NOMO-1 treated with dmso at 0.1 percent for 144 hours (cell line): ENCODE results near the gene IL16.

Source experiments
- DNase-seq: peaks from one replicate; lab custom pipeline; 2025; ENCODE audit not compliant: unreplicated experiment; lab: John Stamatoyannopoulos, UW

The IL16 gene

DNA sequence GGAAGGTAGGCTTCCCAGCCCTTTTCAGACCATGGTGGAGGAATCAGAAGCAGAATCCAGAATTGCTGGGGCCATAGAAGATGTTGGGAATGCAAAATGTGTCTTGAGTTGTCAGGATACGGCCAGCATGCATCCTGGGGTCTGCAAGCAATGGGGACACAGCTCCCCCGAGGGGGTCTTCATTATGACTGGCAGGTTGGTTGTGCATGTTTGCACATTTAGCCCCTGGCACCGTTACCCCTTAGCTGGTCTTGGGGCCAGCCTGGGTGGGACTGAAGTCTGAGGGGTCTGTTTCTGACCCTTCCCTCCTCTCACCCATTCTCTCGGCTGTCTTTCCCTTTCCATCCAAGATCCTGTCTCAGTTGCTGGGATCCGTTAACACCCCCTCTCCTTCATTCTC lies 76.5 kb downstream of the IL16 start:
- no peak for DNase-seq

DNA sequence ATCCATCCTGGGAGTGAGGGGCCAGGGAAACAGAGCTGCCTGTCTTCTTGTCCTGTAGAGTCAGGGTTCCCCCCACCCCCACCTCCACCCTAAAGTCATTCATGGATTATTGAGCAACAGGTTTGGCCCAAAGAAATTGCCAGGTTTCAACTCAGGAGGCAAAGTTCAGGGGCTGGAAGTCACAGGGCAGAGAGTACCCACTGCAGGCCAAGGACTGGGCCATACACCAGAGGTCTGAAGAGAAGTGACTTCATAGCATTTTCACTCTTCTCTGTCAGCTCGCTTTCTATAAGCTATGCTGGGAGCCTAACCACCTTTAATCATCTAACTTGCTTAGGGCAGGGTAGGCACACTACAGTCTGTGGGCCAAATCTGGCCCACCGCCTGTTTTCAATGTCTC lies 77.2 kb downstream of the IL16 start:
- no peak for DNase-seq

DNA sequence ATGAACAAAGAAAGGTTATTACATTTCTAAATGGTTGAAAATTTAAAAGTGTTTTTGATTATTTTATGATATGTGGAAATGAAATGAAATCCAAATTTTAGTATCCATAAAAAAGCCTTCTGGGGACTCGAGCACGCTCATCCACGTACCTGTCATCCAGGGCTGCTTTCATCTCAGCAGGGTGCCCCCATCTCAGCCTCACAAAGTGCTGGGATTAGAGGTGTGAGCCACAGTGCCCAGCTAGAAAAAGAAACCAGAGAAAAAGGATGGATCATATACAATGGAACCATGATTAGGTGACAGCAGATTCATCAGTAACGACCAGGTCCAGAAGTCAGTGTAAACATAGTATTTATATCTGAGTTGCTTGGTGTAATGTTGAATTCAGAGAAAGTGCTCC lies 77.6 kb downstream of the IL16 start:
- no peak for DNase-seq

DNA sequence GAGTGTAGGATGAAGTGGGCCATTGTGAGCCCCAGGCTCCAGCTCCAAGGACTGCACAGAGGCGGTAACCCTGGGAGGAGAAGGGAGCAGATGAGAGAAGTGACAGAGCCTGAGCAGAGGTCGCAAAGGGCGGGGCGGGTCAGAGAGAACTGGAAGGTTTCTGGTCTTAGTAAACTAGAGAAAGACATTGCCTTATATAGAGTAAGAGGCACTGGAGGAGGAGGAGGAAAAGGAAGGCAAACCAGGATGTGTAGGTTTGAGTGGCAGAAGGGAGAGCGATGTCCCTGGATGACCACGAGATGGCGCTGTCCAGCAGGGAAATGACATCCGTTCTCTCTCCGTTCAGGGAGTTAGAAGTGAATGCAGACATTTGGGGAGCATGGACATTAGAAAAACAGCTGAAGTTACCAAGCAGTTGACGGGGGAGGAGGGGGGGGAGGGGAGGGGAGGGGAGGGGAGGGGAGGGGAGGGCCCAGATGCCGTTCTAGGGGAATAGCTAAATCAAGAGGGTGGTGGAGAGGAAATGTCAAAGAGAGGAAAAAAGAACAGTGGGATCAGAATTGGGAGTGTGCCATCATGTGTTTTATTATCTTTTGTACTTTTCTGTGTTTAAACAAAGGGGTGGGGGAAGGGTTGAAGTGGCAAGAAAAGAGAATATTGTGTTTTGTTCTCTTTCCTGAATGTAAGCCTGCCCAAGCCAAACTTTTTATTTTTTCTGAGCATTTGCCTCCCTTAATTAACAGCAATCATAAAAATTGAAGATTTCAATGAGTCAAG lies 78.4 kb downstream of the IL16 start:
- peak; percentile 16 for DNase-seq

DNA sequence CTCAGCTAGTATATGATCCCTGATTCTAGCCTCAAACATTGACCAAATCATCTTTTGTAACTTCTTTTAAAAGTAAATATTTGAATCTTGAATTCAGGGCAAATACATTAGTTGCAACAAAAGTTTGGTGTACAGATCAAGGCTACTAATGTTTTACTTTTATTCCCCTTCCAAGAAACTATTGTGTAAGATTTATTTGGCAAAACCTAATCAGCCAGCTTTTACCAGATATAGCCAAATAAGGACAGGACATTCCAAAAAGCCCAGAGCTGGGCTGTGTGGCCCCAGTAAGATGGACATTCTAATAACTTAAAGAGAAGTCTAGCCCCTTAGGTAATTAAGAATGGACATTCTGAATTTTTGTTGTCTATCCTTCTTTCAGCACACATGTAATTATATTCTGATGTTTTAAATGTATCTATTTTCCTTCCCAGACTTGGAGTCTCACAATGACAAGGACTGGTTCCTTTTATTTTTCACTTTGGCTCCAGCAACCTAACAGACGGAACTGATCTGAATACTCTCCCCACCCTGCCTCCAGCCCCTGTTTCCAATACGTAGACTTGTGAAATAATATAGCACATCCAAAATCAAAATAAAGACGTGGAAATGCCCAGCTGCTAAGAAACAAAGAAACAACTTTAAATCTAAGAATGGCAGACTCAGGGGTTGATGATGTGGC lies 79.2 kb downstream of the IL16 start:
- DNase-seq: no peak

DNA sequence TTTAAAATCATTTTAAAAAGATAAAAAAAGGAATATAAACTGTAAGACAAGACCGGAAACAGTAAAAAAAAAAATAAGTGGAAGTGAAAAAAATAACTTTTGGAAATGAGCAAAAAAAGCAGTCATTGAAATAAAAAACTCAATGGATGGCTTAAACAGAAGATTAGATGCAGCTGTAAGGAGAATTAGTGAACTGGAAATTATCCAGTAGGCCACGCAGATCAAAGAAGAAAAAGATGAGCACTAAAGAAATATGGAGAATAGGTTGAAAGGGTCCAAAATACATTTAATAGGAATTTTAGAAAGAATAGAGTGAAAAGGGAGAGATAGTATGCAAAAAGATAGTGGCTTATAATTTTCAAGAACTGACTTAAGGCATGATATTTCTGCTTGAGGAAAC lies 80.3 kb downstream of the IL16 start:
- DNase-seq: no peak

DNA sequence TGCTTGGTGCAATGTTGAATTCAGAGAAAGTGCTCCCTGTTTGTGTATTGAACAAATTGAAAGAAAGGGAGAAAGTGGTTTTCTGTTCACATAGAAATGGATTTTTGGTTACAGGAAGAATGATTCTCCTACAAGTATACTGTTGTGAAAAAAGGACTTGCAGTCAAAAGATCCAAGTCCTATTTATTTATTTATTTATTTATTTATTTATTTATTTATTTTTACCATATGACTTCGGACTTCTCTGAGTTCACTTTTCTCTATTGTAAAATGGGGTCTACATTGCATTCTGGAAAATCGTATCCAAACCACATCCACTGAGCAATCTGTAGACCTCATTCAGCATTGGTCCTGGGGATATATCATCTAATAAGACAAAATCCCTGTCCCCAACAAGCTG lies 81.2 kb downstream of the IL16 start:
- no peak for DNase-seq

DNA sequence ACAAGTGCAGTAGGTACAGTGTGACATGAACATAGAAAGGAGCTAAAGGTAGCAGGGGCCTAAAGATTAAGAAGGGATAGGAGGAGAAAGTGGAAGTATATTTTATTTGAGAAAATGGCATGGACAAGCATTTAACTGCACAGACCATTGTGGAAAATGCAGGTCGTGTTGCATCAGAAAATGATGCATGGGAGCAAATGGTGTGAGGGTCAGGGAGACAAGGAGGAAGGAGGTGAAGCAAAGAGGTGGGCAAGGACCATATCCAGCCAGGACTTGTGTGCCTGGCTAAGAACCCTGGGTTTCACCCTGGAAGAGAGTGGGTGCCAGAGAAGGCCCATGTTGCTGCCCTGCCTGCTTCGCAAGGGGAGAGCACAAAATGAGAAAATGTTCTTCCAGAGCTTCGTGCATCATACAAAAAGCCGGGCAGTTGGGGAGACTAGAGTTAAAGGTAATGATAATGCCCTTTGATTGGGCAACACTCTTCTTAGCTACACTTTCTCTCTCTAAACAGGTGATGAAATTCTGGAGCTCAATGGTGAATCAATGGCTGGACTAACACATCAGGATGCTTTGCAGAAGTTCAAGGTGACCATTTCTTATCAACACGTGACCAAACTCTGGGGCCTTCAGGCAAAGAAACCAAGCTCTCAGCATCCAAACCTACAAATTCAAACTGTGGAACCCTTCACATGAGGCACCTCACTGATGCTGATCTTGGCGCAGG lies 81.8 kb downstream of the IL16 start:
- DNase-seq: no peak

DNA sequence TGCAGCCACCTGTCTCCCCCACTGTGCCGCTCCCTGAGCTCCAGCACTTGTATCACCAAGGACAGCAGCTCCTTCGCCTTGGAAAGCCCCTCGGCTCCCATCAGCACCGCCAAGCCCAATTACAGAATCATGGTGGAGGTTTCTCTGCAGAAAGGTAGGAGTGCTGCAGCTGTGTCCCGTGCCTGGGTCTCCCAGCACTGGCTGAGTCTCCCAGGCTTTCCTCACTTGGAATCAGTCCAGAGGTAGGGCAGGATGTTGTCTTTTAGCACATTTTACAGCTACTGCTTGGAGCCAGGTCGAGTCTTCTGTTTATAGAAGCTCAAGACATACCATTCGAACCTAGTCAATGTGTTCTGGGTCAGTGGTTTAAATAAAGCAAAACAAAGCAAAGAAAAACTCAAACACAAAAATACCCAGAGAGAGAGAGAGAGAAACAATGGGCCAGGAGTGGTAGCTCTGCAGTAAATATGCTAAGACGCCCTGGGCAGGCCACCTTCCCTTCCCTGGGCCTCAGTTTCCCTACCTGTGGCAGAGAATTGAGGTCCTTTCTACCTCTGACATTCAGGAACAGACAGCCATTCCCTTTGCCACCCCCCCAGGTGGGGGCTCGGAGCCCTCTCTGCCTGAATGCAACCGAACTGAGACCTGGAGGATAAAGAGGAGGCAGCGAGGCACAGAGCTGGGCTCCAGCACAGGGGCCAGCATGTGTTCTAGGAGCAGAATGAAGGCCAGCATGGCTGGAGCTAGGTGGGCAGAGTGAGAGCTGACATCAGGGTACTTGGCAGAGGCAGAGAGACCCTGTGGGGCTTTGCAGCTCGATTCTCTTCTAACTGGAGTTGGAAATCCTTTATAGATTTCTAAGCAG lies 83.2 kb downstream of the IL16 start:
- no peak for DNase-seq

DNA sequence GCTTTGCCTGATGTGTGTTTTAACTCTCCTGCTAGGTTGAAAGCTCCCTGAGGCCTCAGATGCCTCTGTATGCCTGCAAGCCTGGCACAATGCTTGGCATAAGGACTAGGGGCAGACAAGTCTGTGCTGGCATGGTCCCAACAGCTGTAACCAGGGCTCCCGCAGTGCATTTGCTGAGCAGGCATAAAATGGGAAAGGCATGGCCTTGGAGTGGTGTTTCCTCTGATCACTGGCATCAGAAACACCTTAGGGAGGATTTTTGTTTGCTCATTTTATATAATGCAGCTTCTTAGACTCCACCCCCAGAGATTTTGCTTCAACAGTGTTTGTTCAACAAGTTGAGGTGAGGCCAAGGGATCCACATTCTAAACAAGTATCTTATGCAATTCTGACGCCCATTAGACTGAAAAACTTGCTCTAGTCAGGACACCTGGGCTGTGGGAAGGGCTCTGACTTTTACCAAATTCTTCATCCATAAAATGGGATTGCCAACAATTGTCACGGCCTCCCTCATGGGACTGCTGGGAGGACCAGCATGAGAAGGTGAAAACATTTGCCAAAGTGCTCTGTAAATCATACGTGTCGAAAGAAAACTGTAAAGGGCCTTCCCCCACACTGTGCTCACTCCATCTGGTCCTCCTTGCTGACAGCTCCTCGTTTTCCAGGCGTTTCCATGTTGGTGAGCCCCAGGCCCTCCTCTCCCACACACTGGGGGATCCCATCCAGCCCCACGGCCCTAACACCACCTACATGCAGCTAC lies 84.2 kb downstream of the IL16 start:
- DNase-seq: no peak

DNA sequence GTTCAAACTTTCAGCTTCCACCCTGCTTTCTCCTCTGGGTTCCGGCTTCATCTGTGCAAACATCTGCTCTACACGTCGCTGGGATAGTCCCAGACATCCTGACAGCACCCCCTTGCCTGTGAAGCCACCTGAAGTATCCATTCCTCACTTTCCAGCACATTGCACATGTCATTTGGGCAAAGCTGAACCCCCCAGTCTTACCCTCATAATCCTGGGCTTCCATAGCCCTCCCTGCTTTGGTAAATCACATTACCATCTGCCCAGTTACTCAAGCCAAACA lies 84.7 kb downstream of the IL16 start:
- DNase-seq: no peak

DNA sequence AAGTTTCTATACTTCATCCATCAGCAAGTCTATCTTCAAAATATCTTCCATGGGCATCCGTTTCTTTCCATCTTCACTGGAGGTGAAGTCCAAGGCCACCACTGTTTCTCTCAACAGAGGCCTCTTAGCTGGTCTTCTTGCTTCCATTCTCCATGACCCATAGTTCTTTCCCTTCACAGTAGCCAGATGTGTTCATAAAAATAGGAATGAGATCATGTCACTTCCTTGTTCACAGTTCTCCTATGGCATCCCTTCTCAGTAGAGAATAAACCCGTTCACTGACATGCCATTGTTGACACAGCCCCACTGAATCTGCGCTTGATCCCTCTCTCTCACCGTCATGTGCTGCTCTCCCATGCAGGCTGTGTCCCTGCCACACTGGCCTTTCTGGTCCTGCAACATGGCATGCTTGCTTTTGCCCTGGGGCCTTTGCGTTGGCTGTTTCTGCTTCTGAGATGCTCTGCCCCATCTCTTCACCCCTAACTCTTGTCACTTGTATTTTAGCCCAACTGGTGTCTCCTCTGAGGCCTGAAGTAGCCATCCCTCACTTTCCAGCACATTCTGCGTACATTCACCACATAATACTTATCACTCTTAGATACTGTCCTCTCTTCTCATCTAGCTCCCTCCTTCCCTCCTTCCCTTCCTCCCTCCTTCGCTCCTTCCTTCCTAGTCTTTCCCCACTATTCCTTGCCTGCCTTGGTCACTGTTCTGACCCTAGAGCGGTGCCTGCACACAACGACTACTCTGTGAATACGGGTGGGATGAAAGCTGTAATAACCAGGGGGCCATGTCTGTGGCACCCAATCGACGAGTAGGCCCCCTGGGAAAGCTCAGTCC lies 85.3 kb downstream of the IL16 start:
- DNase-seq: no peak

DNA sequence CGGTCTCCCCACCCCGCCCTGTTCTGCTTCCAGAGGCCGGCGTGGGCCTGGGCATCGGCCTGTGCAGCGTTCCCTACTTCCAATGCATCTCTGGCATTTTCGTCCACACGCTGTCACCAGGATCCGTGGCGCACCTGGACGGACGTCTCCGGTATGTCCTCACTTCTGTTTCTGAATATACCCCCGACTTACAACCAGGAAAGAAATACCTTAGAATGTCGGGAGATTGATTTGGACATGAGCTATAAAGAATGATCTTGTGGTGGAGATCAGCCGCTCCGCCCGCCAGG lies 85.9 kb downstream of the IL16 start:
- no peak for DNase-seq

DNA sequence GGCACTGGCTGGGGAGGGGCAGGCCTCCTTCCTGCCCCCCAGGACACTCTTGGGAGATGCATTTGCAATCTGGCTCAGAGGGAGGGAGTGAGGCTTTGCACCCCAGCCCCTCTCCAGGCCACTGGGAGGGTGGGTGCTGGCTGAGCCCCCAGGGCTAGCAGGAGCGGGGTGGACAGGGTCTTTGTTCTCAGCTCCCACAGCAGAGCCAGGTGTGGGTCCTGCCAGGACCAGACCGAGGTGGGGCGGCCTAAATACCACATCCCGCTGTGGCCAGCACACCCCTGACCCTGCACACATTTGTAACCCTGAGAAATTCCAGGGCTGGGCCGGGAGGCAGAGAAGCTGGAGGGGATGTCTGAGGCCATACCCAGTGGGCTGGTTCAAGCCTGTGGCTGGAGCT lies 86.2 kb downstream of the IL16 start:
- no peak for DNase-seq

DNA sequence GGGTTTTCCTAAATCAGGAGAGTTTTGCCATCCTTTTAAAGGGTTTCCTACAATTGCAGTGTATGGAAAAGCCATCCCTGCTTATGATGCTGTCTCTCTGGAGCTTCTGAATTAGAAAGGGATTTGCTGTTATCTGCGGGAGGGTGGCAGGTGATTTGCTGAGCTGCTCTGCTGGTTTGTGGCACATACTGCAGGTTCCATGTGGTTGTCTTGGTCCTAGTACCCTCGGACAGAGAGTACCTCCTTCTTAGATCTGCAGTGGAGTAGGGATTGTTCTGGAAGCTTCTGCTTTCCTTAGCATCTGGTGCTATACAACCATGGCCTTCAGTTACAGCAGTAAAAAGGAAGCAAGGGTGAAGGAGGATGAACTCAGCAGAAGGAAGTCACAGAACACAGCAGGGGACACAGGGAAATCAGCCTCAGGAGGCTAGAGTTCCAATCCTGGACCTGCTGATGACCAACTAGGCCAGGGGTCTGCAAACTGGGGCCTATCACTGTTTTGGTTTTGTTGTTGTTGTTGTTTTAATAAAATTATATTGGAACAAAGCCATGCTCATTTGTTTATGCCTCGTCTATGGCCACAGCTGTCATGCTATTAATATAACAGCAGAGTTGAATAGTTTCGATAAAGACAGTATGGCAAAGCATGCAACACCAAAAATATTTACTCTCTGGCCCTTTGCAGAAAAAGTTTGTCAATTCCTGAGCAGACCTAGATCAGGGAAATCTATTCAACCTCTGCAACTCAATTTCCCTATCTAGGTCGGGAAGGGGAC lies 87.8 kb downstream of the IL16 start:
- no peak for DNase-seq

DNA sequence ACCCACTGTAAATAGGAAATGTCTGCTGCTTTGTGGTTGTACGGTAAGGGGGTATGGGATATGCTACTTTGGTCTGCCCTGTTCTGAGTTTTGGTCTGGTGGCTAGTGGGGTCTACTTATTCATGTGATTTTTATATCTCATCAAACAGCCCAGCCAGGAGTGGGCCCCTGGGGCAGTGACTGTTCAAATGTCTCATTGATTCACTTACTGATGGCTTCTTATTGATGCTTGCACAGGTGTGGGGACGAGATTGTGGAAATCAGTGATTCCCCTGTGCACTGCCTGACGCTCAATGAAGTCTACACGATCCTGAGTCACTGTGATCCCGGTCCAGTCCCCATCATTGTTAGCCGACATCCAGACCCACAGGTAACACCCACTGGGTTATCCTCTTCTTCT lies 88.8 kb downstream of the IL16 start:
- no peak for DNase-seq

DNA sequence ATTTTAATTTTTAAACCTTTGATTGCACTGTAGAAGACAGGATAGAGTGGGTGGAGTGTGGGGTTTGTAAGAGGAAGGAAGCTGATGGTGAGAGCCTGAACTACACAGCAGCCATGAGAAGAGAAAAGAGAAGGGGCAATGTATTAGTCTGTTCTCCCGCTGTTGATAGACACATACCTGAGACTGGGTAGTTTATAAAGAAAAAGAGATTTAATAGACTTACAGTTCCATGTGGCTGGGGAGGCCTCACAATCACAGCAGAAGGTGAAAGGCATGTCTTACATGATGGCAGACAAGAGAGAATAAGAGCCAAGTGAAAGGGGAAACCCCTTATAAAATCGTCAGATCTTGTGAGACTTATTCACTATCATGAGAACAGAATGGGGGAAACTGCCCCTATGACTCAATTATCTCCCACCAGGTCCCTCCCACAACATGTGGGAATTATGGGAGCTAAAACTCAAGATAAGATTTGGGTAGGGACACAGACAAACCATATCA lies 90.0 kb downstream of the IL16 start:
- DNase-seq: no peak

DNA sequence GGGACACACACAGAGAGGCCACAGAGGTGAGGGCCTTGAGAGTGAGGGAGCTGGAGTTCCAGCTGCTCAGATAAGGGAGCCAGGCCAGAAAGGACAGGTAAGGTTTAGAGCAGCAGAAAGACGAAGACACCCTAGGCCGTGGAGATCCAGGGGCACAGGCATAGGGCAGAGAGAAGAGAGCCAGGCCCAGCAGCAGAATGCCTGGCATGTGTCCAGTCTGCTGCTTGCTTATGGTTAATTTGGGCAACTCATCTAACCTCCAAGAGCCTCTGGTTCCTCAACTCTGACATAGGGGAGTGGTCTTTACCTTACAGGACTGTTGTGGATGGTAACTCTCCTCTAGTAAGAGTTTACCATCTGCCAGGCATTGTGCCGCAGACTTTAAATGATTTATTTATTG lies 91.4 kb downstream of the IL16 start:
- DNase-seq: no peak

DNA sequence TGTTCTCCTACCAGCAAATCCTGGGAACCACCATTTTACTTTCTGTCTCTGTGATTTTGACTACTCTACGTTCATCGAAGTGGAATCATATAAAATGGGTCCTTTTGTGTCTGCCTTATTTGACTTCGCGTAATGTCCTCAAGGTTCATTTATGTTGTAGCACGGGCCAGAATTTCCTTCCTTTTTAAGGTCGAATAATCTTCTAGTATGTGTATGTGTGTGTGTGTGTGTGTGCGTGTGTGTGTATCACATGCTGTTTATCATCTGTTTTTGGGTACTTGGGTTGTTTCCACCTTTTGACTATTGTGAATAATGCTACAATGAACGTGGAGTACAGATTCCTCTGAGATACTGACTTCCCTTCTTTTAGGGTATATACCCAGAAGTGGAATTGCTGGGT lies 91.9 kb downstream of the IL16 start:
- no peak for DNase-seq
